ENCODE data around the gene CNOT2.

GRCh38 chr12:70275045-70275444 is 31.8 kb downstream of the CNOT2 start:
- TF ChIP-seq, protein P1, sequence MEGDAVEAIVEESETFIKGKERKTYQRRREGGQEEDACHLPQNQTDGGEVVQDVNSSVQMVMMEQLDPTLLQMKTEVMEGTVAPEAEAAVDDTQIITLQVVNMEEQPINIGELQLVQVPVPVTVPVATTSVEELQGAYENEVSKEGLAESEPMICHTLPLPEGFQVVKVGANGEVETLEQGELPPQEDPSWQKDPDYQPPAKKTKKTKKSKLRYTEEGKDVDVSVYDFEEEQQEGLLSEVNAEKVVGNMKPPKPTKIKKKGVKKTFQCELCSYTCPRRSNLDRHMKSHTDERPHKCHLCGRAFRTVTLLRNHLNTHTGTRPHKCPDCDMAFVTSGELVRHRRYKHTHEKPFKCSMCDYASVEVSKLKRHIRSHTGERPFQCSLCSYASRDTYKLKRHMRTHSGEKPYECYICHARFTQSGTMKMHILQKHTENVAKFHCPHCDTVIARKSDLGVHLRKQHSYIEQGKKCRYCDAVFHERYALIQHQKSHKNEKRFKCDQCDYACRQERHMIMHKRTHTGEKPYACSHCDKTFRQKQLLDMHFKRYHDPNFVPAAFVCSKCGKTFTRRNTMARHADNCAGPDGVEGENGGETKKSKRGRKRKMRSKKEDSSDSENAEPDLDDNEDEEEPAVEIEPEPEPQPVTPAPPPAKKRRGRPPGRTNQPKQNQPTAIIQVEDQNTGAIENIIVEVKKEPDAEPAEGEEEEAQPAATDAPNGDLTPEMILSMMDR (IDR thresholded peaks at IDR 0.05), result no peak
- no peak for TF ChIP-seq POLR2A (IDR thresholded peaks at IDR 0.05)
